HG03342 (cell line): Measurements from ENCODE around the gene IGFBP3.
"Not testable (repeated sequence)": the region's sequence is repeated elsewhere in the genome, so short reads cannot be mapped to it uniquely, and the experiment has no call there.

ENCODE experiments used
- ATAC-seq: cut with Tn5 transposase; IDR thresholded peaks from one replicate; pipeline ENCODE4 v1.9.1; 2021; ENCODE audit warnings: mild to moderate bottlenecking, moderate library complexity; ENCODE audit not compliant: unreplicated experiment

IGFBP3 gene

GRCh38 chr7:45920502-45921380, at the start of gene IGFBP3:
IGFBP3 (minus strand) TSS chr7:45921272; CDS start chr7:45921140, 132 bp downstream.
- ATAC-seq: no peak

GRCh38 chr7:45970454-45970853, 49.4 kb upstream of the IGFBP3 start:
- no peak for ATAC-seq

GRCh38 chr7:45969940-45970339, 48.9 kb upstream of the IGFBP3 start:
- ATAC-seq: no peak

- ATAC-seq: no peak
These were observed 47.9 kb upstream of the IGFBP3 start for GRCh38 chr7:45968856-45969541.

GRCh38 chr7:45968312-45968711, 47.2 kb upstream of the IGFBP3 start:
- no peak for ATAC-seq

- ATAC-seq: no peak
These were observed 46.6 kb upstream of the IGFBP3 start for GRCh38 chr7:45967591-45968157.

GRCh38 chr7:45962861-45963260, 41.8 kb upstream of the IGFBP3 start:
- ATAC-seq: no peak

GRCh38 chr7:45957721-45958120, 36.6 kb upstream of the IGFBP3 start:
- ATAC-seq: no peak

GRCh38 chr7:45955286-45955685, 34.2 kb upstream of the IGFBP3 start:
- ATAC-seq: no peak

- ATAC-seq: not testable (repeated sequence)
These were observed 32.0 kb upstream of the IGFBP3 start for GRCh38 chr7:45953055-45953454.

GRCh38 chr7:45944058-45944457, 23.0 kb upstream of the IGFBP3 start:
- ATAC-seq: no peak

GRCh38 chr7:45940939-45941338, 19.9 kb upstream of the IGFBP3 start:
- ATAC-seq: no peak

- not testable (repeated sequence) for ATAC-seq
These were observed 19.2 kb upstream of the IGFBP3 start for GRCh38 chr7:45940237-45940781.

- ATAC-seq: no peak
These were observed 18.5 kb upstream of the IGFBP3 start for GRCh38 chr7:45939574-45939973.

- ATAC-seq: no peak
These were observed 17.7 kb upstream of the IGFBP3 start for GRCh38 chr7:45938626-45939302.

GRCh38 chr7:45937862-45938261, 16.8 kb upstream of the IGFBP3 start:
- no peak for ATAC-seq

- ATAC-seq: no peak
These were observed 16.2 kb upstream of the IGFBP3 start for GRCh38 chr7:45937301-45937700.

- ATAC-seq: no peak
These were observed 9.9 kb upstream of the IGFBP3 start for GRCh38 chr7:45930967-45931366.

GRCh38 chr7:45927721-45928120, 6.6 kb upstream of the IGFBP3 start:
- no peak for ATAC-seq

- ATAC-seq: no peak
These were observed 3.2 kb upstream of the IGFBP3 start for GRCh38 chr7:45924283-45924682.

GRCh38 chr7:45923818-45924217, 2.7 kb upstream of the IGFBP3 start:
- no peak for ATAC-seq
